ENCODE results near the gene TNP2. TPM values are rescaled to one million over a fixed set of nuclear protein-coding genes. Genes with fewer than 3 reads are reported as not detected.

TNP2 gene
- polyA plus RNA-seq, 1 of the 3 experiments (the other 2 are of a cell fraction), result not detected

GRCh38 chr16:11239644-11240632, 29.2 kb downstream of the TNP2 start:
- TF ChIP-seq TEAD4 (IDR thresholded peaks at IDR 0.05; ENCODE audit: borderline replicate concordance, insufficient read depth), result no peak
- TF ChIP-seq EP300 (IDR thresholded peaks at IDR 0.05; ENCODE audit: borderline replicate concordance in 1 of 2, low read depth in 1 of 2, low read length in 1 of 2), result no peak
- TF ChIP-seq REST (IDR thresholded peaks at IDR 0.05; ENCODE audit: low read depth, low read length), result no peak
- no peak for TF ChIP-seq RCOR1 (IDR thresholded peaks at IDR 0.05; ENCODE audit: low read length)
- no peak for TF ChIP-seq YY1 (IDR thresholded peaks at IDR 0.05; ENCODE audit: low read depth)
- ChIA-PET POLR2A (no interaction called here), CTCF (interaction anchor here (0.7 to 3.8 kb wide), 3 partner anchors 17 to 269 kb away, joined by 3 to 16 read pairs (median 3); partner anchors contain the start of gene SOCS1)
- Histone ChIP-seq H3K9me2 (no peaks in the 10 kb centered on the region), H3K9ac (no peak overlapping the region), H3K79me2 (ENCODE audit: insufficient read depth) (no peaks in the 10 kb centered on the region), H4K20me1 (ENCODE audit: insufficient read depth) (no peaks in the 10 kb centered on the region), H3K4me3 (ENCODE audit: low read depth in 2 of 2, low read length in 1 of 2) (no peak overlapping the region), H3K4me1 (ENCODE audit: control insufficient read depth in 1 of 2, insufficient read depth in 2 of 2, low read depth in 1 of 2, low read length in 1 of 2) (no peaks in the 10 kb centered on the region), H3K36me3 (replicated peaks in 1 of 2; ENCODE audit: control insufficient read depth in 1 of 2, insufficient read depth in 2 of 2, low read length in 1 of 2) (no peaks in the 10 kb centered on the region), H3K9me3 (no peaks in the 10 kb centered on the region), H3K4me2 (no peak overlapping the region), H3K27ac (ENCODE audit: low read depth in 2 of 2, low read length in 1 of 2) (no peak overlapping the region), H3K27me3 (ENCODE audit: insufficient read depth) (no peaks in the 10 kb centered on the region), H2AFZ (ENCODE audit: low read depth) (no peak overlapping the region), H3F3A (replicated peaks; ENCODE audit: insufficient read depth) (no peaks in the 10 kb centered on the region)
- DNase-seq, result no peak
- 80% methylated on average over 10 of the region's 10 CpGs for WGBS (ENCODE audit: low lambda C conversion rate)

- Histone ChIP-seq H3K9me3 (no peaks in the 10 kb centered on the region), H2AFZ (ENCODE audit: low read depth) (no peak overlapping the region), H3K4me3 (ENCODE audit: low read depth in 2 of 2, low read length in 1 of 2) (no peak overlapping the region), H3F3A (replicated peaks; ENCODE audit: insufficient read depth) (no peaks in the 10 kb centered on the region), H4K20me1 (ENCODE audit: insufficient read depth) (no peaks in the 10 kb centered on the region), H3K36me3 (replicated peaks in 1 of 2; ENCODE audit: control insufficient read depth in 1 of 2, insufficient read depth in 2 of 2, low read length in 1 of 2) (no peaks in the 10 kb centered on the region), H3K79me2 (ENCODE audit: insufficient read depth) (no peaks in the 10 kb centered on the region), H3K27me3 (ENCODE audit: insufficient read depth) (no peaks in the 10 kb centered on the region), H3K9me2 (no peaks in the 10 kb centered on the region), H3K9ac (no peak overlapping the region), H3K27ac (ENCODE audit: low read depth in 2 of 2, low read length in 1 of 2) (no peak overlapping the region), H3K4me2 (no peak overlapping the region), H3K4me1 (ENCODE audit: control insufficient read depth in 1 of 2, insufficient read depth in 2 of 2, low read depth in 1 of 2, low read length in 1 of 2) (no peaks in the 10 kb centered on the region)
- POLR2A ChIA-PET, result no interaction called here
- no peak for DNase-seq
- no peak for TF ChIP-seq CTCF (IDR thresholded peaks at IDR 0.05)
- 0 out of 2 replicates have a peak, but pooled peaks have one; percentile 16 for TF ChIP-seq PBX3 (IDR thresholded peaks at IDR 0.05)
- TF ChIP-seq EP300 (IDR thresholded peaks at IDR 0.05; ENCODE audit: borderline replicate concordance in 1 of 2, low read depth in 1 of 2, low read length in 1 of 2), result no peak
- CTCF ChIA-PET, result interaction anchor here (1.0 to 1.5 kb wide), 4 partner anchors 14 to 274 kb away, joined by 3 to 4 read pairs (median 4); partner anchors contain the start of gene SOCS1
- 90% methylated on average over 14 of the region's 15 CpGs for WGBS (ENCODE audit: low lambda C conversion rate)
Measured at GRCh38 chr16:11238272-11239202, 30.6 kb downstream of the TNP2 start.

Data from SK-N-SH (cell line).